Lung (tissue), 12 donors: ENCODE results near the gene EBF3. TPM values are rescaled to one million over a fixed set of nuclear protein-coding genes. Genes with fewer than 3 reads are reported as not detected.

Experiments used
- ATAC-seq: fragments of 200-7000 bp; cut with Tn5 transposase; one replicate; pipeline ENCODE4 v1.9.1; 2020; ENCODE audit warnings: moderate number of reproducible peaks; ENCODE audit not compliant: insufficient read depth, low FRiP score
- DNase-seq, 3 donors: peaks; one replicate each; pipeline ENCODE4 v3.0.0-alpha.2; 2013 to 2017
- H3K27ac ChIP-seq, 2 donors: one replicate each; pipeline ENCODE4 v1.5.1; 2013; ENCODE audit warnings: mild to moderate bottlenecking in 2 of 2, moderate library complexity in 2 of 2, control low read depth in 1 of 2, inconsistent platforms in 1 of 2, low read depth in 1 of 2, low read length in 1 of 2
- H3K27me3 ChIP-seq, 3 donors: one replicate each; pipeline ENCODE4 v1.5.1; 2013; ENCODE audit warnings: low read length in 2 of 3; ENCODE audit not compliant: control insufficient read depth in 3 of 3, insufficient read depth in 3 of 3
- H3K36me3 ChIP-seq, 4 donors: one replicate each; pipeline ENCODE4 v1.5.1; 2013; ENCODE audit warnings: low read length in 4 of 4, mild to moderate bottlenecking in 1 of 4, moderate library complexity in 1 of 4; ENCODE audit not compliant: control insufficient read depth in 4 of 4, insufficient read depth in 4 of 4
- H3K4me1 ChIP-seq, 5 donors: one replicate each; pipeline ENCODE4 v1.5.1; 2013; ENCODE audit warnings: low read length in 5 of 5, mild to moderate bottlenecking in 2 of 5, moderate library complexity in 1 of 5; ENCODE audit not compliant: control insufficient read depth in 5 of 5, insufficient read depth in 5 of 5
- H3K4me3 ChIP-seq: one replicate; pipeline ENCODE4 v1.5.1; 2013; ENCODE audit warnings: mild to moderate bottlenecking, control low read depth, moderate library complexity
- H3K9ac ChIP-seq, 2 donors: one replicate each; pipeline ENCODE4 v1.5.1; 2013; ENCODE audit warnings: low read length in 2 of 2, control low read depth in 1 of 2; ENCODE audit not compliant: insufficient read depth in 1 of 2
- H3K9me3 ChIP-seq, 4 donors: one replicate each; pipeline ENCODE4 v1.5.1; 2013; ENCODE audit warnings: low read length in 3 of 4, mild to moderate bottlenecking in 1 of 4, moderate library complexity in 1 of 4; ENCODE audit not compliant: control insufficient read depth in 4 of 4, insufficient read depth in 3 of 4
- WGBS, 2 donors: extraction: QIAGEN DNeasy Blood & Tissue Kit; methylation state at CpG; one replicate each; pipeline ENCODE4 v1.1.7; 2013; 5-methylcytosine and 5-hydroxymethylcytosine counted together
- polyA plus RNA-seq, 2 donors: library from polyadenylated mRNA; stranded (reverse); fragments of 200-250 nt; gene quantifications; one replicate each; pipeline ENCODE4 v1.2.1, GENCODE V29; 2013
- total RNA-seq, 2 donors: library from RNA; depleted of rRNA in 1 of 2; stranded (reverse); fragments of >200 nt in 1 of 2; gene quantifications; one replicate each; pipeline ENCODE4 v1.2.1, GENCODE V29; 2014 to 2021
- TF ChIP-seq, protein P1 (sequence below): IDR thresholded peaks from 2 replicates; pipeline ENCODE4 v1.5.1; 2012; ENCODE audit warnings: mild to moderate bottlenecking; ENCODE audit errors: control extremely low read depth, extremely low read depth
- donor health status: control.
- donor health status: control.
- donor health status: Bipolar disorder and iron deficiency.
- donor health status: healthy.
- donor health status: DM: yes; HTN: yes; CAD: no.

The EBF3 gene
- total and polyA plus RNA-seq, 4 donors = 0.06 to 1.1 (median 0.08) TPM; not detected in 1

DNA sequence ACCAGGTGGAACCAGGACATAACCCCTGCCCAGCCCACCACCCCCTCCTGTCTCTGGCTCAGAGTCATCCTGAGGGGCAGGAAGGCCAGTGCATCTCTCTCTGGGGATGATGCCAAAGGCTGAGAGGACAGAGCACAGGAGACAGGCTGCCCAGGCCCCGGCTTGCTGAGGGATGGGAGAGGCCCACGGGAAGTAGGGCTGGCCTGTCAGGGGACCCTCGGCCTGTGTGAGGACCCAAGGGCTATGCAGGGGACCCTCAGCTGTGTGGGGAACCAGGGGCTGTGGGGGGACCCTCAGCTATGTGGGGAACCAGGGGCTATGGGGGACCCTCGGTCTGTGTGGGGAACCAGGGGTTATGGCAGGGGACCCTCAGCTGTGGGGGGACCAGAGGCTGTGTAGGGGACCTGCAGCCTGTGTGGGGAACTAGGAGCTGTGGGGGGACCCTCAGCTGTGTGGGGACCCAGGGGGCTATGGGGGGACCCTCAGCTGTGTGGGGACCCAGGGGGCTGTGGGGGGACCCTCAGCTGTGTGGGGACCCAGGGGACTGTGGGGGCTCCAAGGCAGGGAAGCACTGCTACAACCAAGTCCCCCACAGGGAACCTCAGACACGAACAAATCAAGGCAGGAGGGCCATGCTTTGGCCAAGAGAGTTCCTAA, 27.7 kb downstream of the EBF3 start:
- DNase-seq (no peak), ATAC-seq (no peak)
- 81 to 88% methylated on average over 4 to 5 of the region's 5 CpGs for WGBS, 2 donors
- TF ChIP-seq, protein P1, sequence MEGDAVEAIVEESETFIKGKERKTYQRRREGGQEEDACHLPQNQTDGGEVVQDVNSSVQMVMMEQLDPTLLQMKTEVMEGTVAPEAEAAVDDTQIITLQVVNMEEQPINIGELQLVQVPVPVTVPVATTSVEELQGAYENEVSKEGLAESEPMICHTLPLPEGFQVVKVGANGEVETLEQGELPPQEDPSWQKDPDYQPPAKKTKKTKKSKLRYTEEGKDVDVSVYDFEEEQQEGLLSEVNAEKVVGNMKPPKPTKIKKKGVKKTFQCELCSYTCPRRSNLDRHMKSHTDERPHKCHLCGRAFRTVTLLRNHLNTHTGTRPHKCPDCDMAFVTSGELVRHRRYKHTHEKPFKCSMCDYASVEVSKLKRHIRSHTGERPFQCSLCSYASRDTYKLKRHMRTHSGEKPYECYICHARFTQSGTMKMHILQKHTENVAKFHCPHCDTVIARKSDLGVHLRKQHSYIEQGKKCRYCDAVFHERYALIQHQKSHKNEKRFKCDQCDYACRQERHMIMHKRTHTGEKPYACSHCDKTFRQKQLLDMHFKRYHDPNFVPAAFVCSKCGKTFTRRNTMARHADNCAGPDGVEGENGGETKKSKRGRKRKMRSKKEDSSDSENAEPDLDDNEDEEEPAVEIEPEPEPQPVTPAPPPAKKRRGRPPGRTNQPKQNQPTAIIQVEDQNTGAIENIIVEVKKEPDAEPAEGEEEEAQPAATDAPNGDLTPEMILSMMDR = no peak
- Histone ChIP-seq H3K27ac (no peak overlapping the region), H3K9me3 (peaks cover 0 to 2% (median 0%) of the 10 kb centered on the region in 4 donors), H3K9ac (no peak overlapping the region), H3K36me3 (no peaks in the 10 kb centered on the region), H3K27me3 (no peaks in the 10 kb centered on the region), H3K4me1 (peaks cover 0 to 6% (median 0%) of the 10 kb centered on the region in 5 donors), H3K4me3 (no peak overlapping the region)

DNA sequence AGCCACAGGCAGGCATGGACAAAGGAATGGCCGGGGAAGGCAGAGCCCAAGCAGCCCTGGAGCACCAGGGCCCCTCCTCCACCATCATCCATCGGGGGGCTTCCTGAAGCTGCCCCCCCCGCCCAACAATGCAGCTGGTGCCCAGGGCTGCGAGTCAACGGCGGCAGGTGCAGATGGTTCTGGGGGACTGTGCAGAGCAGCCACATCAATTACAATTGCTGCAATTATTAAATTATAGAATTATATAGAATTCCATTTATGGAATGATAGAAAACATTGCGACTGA, 28.3 kb downstream of the EBF3 start:
- WGBS, 2 donors = 88 to 94% methylated on average over 7 of the region's 7 CpGs
- H3K4me1 ChIP-seq = peaks cover 0 to 6% (median 0%) of the 10 kb centered on the region in 5 donors
- ATAC-seq (no peak), DNase-seq (no peak)
- H3K9me3 ChIP-seq = peaks cover 0 to 2% (median 0%) of the 10 kb centered on the region in 4 donors
- H3K27me3 ChIP-seq = no peaks in the 10 kb centered on the region
- H3K27ac ChIP-seq = no peak overlapping the region
- no peak overlapping the region for H3K9ac ChIP-seq
- H3K4me3 ChIP-seq = no peak overlapping the region
- no peaks in the 10 kb centered on the region for H3K36me3 ChIP-seq
- TF ChIP-seq, protein P1 = no peak

DNA sequence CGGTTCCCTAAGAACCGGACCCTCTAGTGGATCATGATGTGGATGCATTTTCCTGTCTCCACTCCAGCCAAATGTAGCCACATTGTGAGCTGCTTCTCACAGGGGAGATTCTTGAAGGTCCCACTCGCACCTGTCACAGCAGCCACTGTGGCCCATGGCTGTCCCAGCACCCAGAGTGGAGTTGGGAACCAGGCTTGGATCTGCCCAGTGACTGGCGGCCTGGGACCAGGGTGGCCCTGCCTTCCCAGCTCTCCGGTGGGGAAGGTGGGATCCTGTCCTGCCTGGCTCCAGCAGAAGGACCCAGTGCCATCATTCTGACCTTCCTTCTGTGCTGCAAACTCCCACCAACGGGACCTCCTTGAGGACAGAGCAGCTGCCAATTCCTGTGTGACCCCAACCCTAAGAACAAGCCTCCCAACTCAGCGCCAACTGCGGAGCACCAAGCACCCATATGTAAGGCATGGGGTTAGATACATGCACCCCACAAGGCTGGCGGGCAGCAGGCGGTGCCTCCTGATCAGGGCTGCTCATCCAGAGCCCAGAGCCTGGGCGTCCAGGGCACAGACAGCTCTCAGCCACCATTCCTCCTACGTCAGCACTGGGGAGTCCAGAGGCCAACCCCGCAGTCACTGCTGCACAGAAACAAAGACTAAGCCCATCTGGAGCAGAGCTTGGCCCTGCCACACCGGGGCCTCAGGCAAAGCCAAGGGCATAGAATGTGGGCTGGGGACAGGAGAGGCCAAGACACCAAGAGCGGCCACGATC, 28.8 kb downstream of the EBF3 start:
- 90 to 92% methylated on average over 16 of the region's 16 CpGs for WGBS, 2 donors
- Histone ChIP-seq H3K9me3 (peaks cover 0 to 2% (median 0%) of the 10 kb centered on the region in 4 donors), H3K27ac (no peak overlapping the region), H3K9ac (no peak overlapping the region), H3K27me3 (no peaks in the 10 kb centered on the region), H3K36me3 (no peaks in the 10 kb centered on the region), H3K4me1 (peaks cover 0 to 6% (median 0%) of the 10 kb centered on the region in 5 donors), H3K4me3 (no peak overlapping the region)
- TF ChIP-seq, protein P1 = no peak
- ATAC-seq (no peak), DNase-seq (no peak)
